OCI-LY1 (cell line): ENCODE measurements around the gene VGLL4.

ENCODE experiments used
- CTCF ChIP-seq: fragments of 200-600 bp; sonication (generic), shearing (Covaris generic); IDR thresholded peaks from 2 replicates; pipeline ENCODE4 v1.5.1; 2017; ENCODE audit warnings: mild to moderate bottlenecking, antibody characterized with exemption, low read length, moderate library complexity, mixed read lengths
- EZH2 ChIP-seq: fragments of 200-600 bp; sonication (generic), shearing (Covaris generic); IDR thresholded peaks from 2 replicates; pipeline ENCODE4 v1.8.0; 2017; ENCODE audit warnings: borderline replicate concordance, mixed run types, mild to moderate bottlenecking, antibody characterized with exemption, low read length, moderate library complexity, mixed read lengths

- TF ChIP-seq CTCF, result no peak
- no peak for TF ChIP-seq EZH2
These were observed 89.0 kb downstream of the VGLL4 start for GRCh38 chr3:11554666-11555065.
